WTC11 (cell line): Measurements from ENCODE around the gene PELI3.

Source experiments
- RELA ChIP-seq: sonication (generic); formaldehyde crosslinking; IDR thresholded peaks from 2 replicates; pipeline ENCODE4 v1.8.1; 2022; ENCODE audit warnings: missing genetic modification reagents, mild to moderate bottlenecking, borderline replicate concordance
- SOX15 ChIP-seq: fragments of 250-450 bp; sonication (Bioruptor Pico); IDR thresholded peaks from 2 replicates; pipeline ENCODE4 v1.9.0; 2021; ENCODE audit warnings: mild to moderate bottlenecking
- TCF7 ChIP-seq: sonication (generic); formaldehyde crosslinking; IDR thresholded peaks from 2 replicates; pipeline ENCODE4 v1.8.0; 2022; ENCODE audit warnings: mild to moderate bottlenecking, low read depth, missing genetic modification reagents, moderate library complexity
- TF ChIP-seq, protein P1 (sequence below): sonication (generic); formaldehyde crosslinking; IDR thresholded peaks from 2 replicates; pipeline ENCODE4 v1.8.0; 2023; ENCODE audit warnings: missing genetic modification reagents, mild to moderate bottlenecking, borderline replicate concordance
- TF ChIP-seq, protein P2 (sequence below): sonication (generic); formaldehyde crosslinking; IDR thresholded peaks from 2 replicates; pipeline ENCODE4 v1.8.0; 2022; ENCODE audit warnings: mild to moderate bottlenecking, missing genetic modification reagents
- TF ChIP-seq, protein P3 (sequence below): sonication (generic); formaldehyde crosslinking; IDR thresholded peaks from 2 replicates; pipeline ENCODE4 v1.8.1; 2023; ENCODE audit warnings: mild to moderate bottlenecking, moderate library complexity, missing genetic modification reagents

DNA sequence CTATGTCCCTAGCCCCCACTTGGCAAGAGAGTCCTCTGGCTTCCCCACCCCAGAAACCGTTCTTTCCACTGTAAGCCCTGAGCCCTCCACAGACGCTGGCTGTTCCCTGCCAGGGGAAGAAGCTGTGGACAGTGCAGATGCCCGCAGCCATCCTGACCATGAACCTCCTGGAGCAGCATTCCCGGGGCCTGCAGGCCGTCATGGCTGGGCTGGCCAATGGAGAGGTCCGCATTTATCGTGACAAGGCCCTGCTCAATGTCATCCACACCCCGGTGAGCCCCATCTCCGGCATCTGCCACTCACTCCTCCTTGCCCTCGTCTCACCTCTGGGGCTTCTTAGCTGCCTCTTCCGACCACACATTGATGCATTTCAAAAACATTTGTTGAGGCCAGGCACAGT is 56.9 kb downstream of the PELI3 start:
- TF ChIP-seq, protein P1, sequence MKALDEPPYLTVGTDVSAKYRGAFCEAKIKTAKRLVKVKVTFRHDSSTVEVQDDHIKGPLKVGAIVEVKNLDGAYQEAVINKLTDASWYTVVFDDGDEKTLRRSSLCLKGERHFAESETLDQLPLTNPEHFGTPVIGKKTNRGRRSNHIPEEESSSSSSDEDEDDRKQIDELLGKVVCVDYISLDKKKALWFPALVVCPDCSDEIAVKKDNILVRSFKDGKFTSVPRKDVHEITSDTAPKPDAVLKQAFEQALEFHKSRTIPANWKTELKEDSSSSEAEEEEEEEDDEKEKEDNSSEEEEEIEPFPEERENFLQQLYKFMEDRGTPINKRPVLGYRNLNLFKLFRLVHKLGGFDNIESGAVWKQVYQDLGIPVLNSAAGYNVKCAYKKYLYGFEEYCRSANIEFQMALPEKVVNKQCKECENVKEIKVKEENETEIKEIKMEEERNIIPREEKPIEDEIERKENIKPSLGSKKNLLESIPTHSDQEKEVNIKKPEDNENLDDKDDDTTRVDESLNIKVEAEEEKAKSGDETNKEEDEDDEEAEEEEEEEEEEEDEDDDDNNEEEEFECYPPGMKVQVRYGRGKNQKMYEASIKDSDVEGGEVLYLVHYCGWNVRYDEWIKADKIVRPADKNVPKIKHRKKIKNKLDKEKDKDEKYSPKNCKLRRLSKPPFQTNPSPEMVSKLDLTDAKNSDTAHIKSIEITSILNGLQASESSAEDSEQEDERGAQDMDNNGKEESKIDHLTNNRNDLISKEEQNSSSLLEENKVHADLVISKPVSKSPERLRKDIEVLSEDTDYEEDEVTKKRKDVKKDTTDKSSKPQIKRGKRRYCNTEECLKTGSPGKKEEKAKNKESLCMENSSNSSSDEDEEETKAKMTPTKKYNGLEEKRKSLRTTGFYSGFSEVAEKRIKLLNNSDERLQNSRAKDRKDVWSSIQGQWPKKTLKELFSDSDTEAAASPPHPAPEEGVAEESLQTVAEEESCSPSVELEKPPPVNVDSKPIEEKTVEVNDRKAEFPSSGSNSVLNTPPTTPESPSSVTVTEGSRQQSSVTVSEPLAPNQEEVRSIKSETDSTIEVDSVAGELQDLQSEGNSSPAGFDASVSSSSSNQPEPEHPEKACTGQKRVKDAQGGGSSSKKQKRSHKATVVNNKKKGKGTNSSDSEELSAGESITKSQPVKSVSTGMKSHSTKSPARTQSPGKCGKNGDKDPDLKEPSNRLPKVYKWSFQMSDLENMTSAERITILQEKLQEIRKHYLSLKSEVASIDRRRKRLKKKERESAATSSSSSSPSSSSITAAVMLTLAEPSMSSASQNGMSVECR, result no peak
- TF ChIP-seq, protein P2, sequence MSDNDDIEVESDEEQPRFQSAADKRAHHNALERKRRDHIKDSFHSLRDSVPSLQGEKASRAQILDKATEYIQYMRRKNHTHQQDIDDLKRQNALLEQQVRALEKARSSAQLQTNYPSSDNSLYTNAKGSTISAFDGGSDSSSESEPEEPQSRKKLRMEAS (CRISPR knock-in tag), result no peak
- TF ChIP-seq, protein P3, sequence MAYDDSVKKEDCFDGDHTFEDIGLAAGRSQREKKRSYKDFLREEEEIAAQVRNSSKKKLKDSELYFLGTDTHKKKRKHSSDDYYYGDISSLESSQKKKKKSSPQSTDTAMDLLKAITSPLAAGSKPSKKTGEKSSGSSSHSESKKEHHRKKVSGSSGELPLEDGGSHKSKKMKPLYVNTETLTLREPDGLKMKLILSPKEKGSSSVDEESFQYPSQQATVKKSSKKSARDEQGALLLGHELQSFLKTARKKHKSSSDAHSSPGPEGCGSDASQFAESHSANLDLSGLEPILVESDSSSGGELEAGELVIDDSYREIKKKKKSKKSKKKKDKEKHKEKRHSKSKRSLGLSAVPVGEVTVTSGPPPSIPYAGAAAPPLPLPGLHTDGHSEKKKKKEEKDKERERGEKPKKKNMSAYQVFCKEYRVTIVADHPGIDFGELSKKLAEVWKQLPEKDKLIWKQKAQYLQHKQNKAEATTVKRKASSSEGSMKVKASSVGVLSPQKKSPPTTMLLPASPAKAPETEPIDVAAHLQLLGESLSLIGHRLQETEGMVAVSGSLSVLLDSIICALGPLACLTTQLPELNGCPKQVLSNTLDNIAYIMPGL (CRISPR knock-in tag), result no peak
- no peak for TF ChIP-seq SOX15
- no peak for TF ChIP-seq RELA (CRISPR knock-in tag)
- no peak for TF ChIP-seq TCF7 (CRISPR knock-in tag)
